GM18867 (cell line): ENCODE results near the gene SLFN13.
"Not testable (repeated sequence)": the region's sequence is repeated elsewhere in the genome, so short reads cannot be mapped to it uniquely, and the experiment has no call there.

Experiments used
- ATAC-seq: cut with Tn5 transposase; IDR thresholded peaks from one replicate; pipeline ENCODE4 v1.9.1; 2021; ENCODE audit warnings: mild to moderate bottlenecking, moderate library complexity; ENCODE audit not compliant: unreplicated experiment

Gene SLFN13

DNA sequence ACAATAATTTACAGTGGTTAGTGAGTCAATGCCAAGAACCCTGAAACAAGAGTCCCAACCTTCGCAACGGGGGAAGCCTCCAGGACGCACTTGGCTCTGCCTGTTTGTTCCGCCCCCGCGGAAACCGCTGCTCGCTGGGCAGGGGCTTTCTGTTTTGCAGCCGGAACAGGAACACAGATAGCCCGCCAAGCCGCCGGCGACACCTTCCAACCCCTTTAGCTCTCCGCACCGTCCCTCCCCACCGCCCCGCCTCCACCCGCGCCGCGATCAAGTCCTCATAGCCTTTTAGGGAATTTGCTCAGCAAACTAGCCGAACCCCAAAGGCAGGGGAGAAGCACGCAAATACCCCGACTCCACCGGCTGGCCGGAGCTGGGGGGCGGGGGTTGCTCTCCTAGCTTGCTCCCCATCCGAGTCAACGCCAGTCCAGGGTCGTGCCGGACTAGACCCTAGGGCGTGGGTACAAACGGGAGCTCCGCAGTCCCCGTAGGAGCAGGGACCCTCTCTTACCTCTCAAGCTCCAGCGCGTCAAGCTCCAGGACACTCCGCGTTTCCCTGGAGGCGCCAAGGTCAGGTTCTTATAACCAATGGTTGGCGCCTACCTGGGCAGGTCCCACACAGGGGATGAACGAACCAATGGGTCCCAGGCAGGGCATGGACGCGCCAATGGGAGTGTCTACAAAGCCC, at the start of gene SLFN13:
TSS of gene SLFN13 (minus strand) at position 553 of the 685 bp plus-strand sequence. CDS start 3,086 bp downstream, outside the sequence.
- ATAC-seq, result peak; percentile 60

DNA sequence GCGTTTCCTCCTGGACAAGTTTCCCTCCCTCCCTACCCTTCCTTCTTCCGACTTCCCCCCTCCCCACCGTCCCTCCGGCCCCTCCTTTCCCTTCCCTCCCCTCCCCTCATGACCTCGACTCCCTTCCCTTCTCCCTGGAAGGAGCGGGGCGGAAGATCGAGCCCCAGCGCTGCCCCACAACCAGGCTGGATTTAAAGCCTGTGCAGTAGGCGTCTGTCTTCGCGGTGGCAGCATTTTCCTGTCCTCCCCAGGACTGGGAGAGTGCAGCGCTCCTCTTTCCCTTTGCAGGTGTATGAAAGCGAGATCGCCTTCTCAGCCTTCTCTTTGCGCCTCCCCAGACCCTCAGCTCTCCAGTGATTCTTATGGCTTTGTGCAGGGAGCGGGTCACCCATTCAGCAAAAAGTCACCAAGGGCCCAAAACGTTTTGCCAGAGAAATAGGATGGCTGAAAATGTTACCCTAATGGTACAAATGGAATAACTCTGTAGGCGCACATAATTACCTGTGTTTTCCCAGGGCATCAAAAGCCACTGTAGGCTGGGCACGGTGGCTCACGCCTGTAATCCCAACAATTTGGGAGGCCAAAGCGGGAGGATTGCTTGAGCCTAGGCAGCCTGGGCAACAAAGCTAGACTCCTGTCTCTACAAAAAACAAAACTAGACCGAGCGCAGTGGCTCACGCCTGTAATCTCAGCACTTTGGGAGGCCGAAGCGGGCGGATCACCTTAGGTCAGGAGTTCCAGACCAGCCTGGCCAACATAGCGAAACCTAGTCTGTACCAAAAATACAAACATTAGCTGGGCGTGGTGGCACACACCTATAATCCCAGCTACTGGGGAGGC, 48.1 kb upstream of the SLFN13 start:
- ATAC-seq, result no peak

- no peak for ATAC-seq
Observed at GRCh38 chr17:35493040-35493439, 44.5 kb upstream of the SLFN13 start.

DNA sequence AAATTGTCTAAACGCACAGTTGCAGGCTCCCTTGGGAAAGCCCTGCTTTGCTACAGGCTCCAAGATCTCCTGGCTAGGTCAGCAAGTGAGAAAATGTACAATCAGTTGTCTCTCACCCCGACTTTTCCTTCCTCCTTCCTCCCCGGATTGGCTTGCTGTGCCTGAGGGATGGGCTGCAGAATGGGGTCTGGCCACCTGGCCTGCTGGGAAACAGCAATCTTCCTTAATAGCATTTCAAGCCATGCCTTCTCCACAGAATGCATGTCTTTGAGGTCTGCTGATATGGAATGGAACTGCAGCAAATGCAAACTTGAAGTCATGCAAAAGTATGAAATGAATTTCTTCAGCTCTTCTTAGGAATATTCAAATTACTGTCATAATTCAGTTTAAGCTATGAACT, 42.9 kb upstream of the SLFN13 start:
- ATAC-seq, result no peak

GRCh38 chr17:35489944-35490343, 41.4 kb upstream of the SLFN13 start:
- ATAC-seq, result no peak

GRCh38 chr17:35488991-35489390, 40.4 kb upstream of the SLFN13 start:
- no peak for ATAC-seq

DNA sequence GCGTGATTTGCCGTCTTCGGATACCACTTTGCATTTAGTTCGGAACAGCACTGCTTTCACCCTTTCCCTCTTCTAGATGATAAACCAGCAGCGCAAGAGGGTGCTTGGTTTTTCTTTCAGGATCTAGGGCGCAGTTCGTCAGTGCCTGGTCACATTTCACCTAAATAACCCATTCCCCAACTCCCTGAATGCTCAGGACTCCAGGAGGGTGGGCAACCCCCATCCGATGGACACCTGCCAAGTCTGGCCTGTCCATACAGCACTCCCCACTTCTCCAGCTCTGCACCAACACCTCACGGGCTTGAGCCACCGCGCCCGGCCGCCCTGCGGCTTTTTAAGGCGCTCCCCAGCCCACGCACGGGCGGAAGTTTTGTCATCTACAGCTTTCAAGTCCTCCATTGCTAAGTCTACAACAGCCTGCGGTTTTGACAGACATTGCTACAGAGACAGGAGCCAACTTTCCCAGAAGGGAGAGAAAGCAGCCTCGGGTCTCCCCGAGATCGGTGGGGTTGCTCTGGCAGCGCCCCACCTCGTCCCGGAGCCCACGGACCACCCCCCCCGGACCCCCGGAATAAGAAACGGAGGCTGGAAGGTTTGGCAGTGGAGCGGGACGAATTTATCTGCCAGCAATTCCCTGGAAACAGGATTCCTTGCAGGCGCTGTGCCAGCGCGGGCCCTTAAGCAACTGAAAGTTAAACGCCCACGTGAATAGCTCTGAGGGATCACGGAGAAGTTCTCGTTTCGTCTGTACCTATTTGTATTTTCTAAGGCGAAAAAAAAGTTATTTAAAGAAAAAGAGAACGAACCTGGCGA, 38.6 kb upstream of the SLFN13 start:
- peak; percentile 45 for ATAC-seq

GRCh38 chr17:35479271-35479670, 30.7 kb upstream of the SLFN13 start:
- no peak for ATAC-seq

DNA sequence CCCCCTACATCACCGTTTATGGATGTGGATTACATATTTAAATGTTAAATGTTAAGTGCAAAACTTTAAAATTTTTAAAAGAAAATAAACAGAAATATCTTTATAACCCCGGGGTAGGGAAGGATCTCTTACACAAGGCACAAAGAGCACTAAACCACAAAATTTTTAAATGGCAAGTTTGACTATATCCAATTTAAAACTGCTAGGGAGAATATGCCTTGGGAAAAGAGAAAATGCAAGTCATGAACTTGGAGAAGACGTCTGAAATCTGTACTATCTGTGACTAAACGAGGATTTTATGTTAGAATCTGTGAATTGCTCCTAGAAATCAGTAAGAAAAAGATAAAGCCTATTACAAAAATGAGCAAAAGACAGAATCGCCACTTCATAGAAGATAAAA, 28.7 kb upstream of the SLFN13 start:
- ATAC-seq, result no peak

DNA sequence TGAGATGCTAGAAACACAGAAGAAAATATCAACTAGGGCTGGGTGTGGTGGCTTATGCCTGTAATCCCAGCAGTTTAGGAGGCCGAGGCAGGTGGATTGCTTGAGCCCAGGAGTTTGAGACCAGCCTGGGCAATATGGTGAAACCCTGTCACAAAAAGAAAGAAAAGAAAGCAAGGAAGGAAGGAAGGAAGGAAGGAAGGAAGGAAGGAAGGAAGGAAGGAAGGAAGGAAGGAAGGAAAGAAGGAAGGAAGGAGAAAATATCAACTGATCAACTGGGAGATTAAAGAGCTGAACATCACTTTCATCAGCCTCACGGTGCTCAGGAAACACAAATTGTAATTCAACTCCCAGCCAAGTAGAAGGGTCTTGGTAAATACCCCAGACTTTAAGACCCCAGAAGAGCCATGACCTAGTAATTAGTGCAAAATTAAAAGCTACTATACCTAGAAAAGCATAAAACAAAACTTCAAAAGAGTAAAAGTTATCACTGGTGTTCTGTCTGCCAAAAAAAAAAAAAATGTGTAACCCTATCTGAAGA, 27.8 kb upstream of the SLFN13 start:
- ATAC-seq, result no peak

DNA sequence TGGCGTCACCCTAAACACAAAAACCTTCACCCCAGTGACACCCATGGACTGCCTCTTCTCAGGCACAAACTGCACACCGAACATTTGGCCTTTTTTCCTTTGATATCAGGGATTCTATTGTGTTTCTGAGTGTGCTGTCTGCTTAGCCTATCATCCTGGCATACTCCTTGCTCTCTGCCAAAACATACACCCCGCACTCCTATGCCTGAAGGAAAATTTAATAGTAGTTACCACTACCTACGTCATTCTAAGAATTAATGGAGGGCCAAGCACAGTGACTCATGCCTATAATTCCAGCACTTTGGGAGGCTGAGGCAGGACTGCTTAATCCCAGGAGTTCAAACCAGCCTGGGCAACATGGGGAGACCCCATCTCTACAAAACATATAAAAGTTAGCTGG, 19.9 kb upstream of the SLFN13 start:
- ATAC-seq, result no peak

- ATAC-seq, result no peak
Observed at GRCh38 chr17:35467824-35468223, 19.3 kb upstream of the SLFN13 start.

DNA sequence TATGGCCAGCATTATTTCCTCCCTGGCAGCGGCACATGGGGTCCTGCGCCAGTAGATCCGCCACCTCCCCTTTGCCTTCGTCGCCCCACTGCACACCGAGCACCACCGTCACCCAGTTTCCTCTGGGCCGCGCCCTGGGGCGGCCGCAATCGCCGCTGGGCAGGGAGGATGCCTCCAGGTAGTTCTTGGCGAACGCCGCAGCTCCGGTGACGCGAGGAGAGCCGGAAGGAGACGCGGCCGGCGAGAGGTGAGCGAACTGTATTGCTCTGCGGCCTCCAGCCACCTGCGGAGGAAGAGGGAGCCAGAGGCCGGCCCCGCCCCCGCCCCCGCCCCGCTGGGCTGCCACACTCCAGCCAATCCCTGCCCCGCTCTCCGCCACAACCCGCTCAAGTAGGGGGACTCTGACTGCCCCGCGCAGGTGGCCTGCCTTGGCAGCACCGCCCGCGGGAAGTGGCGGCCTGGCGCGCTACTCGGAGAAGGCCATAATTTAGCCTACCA, 11.8 kb upstream of the SLFN13 start:
- peak; percentile 79 for ATAC-seq

- not testable (repeated sequence) for ATAC-seq
Observed at GRCh38 chr17:35454035-35454434, 5.5 kb upstream of the SLFN13 start.

DNA sequence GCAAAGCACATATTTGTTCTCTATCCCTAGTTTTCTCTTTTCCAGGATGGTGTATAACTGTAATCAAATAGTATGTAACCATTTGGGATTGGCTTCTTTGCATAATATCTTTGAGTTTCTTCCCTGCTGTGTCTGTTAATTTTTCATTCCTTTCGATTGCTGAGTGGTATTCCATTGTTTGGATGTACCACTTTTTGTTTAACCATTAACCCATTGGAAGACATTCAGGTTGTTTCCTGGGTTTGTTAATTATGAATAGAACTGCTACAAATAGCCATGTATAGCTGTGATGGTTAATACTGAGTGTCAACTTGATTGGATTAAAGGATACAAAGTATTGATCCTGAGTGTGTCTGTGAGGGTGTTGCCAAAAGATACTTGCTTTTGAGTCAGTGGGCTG, 4.6 kb upstream of the SLFN13 start:
- ATAC-seq, result no peak

DNA sequence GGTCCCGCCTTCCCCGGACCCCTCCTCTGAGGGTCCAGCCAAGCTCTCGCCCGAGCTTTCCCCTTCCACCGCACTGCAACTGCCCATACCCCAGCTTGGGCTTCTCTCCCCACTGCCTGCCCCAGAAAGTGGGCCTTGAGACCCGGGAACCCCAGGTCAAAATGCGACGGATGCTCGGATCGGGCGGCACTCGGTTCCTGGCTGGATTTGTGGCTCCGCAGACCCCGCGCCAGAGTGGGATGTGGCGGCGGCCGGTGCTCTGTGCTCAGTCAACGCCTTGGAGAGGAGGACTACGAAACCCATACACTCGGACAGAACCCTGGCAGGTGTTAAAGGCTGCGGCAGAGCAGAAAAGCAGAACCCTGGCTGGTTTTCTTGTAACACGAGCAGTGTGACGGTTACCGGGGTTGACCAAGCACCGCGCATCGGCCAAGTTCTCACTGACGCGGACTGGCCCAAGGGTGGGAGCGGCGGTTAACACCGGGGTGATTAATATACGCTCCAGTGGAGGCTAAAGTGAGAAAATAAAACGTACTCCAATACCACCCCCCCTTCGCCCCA, 885 bp upstream of the SLFN13 start:
- ATAC-seq, result peak; percentile 60

GRCh38 chr17:35448899-35449227, 297 bp upstream of the SLFN13 start:
- ATAC-seq, result no peak

GRCh38 chr17:35447499-35447898, 1.1 kb downstream of the SLFN13 start:
- no peak for ATAC-seq

- no peak for ATAC-seq
Observed at GRCh38 chr17:35438433-35438832, 10.1 kb downstream of the SLFN13 start.

GRCh38 chr17:35433075-35433894, 15.3 kb downstream of the SLFN13 start:
- ATAC-seq, result no peak
